T-helper 1 cell treated with Interleukin-12 subunit alpha and Interleukin-12 subunit beta and Interleukin-4 antibody, amounts not matched to agents 30 μg/mL and 1 μg/mL, for 36 hours (primary cell): ENCODE measurements around the gene DBH.

ENCODE experiments used
- H3K27ac Mint-ChIP-seq: one replicate; pipeline ENCODE4 v1.8.0; 2021; ENCODE audit warnings: mild to moderate bottlenecking, mixed read lengths
- H3K27me3 Mint-ChIP-seq: one replicate; pipeline ENCODE4 v1.8.0; 2021; ENCODE audit warnings: low read depth, mixed read lengths
- H3K36me3 Mint-ChIP-seq: one replicate; pipeline ENCODE4 v1.8.0; 2021; ENCODE audit warnings: low read depth, mixed read lengths
- H3K4me1 Mint-ChIP-seq: one replicate; pipeline ENCODE4 v1.8.0; 2021; ENCODE audit warnings: low read depth, mixed read lengths
- H3K4me3 Mint-ChIP-seq: one replicate; pipeline ENCODE4 v1.8.0; 2021; ENCODE audit warnings: mild to moderate bottlenecking, moderate library complexity, mixed read lengths
- H3K9me3 Mint-ChIP-seq: one replicate; pipeline ENCODE4 v1.8.0; 2021; ENCODE audit warnings: mixed read lengths

The DBH gene

DNA sequence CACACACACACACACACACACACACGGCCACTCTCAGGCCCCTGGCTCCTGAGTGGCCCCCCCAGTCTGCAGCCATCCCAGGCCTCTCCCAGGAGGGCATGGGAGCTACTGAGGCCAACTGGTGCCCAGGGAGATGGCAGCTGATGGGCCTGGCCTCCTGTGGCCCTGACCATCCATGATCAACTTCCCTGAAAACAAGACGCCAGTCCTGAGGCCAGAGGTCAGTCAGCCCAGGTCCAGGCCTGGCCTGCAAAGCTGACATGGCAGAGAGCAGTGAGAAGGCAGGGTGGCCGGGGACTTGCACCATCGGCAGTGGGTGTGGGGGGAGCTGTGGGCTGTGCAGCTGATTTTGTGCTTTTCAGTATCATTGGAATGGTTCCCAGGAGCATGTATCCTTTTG lies 55.0 kb downstream of the DBH start:
- no peaks in the 10 kb centered on the region for H3K27me3 Mint-ChIP-seq
- H3K4me1 Mint-ChIP-seq, result no peaks in the 10 kb centered on the region
- H3K27ac Mint-ChIP-seq, result no peak overlapping the region
- no peaks in the 10 kb centered on the region for H3K9me3 Mint-ChIP-seq
- no peak overlapping the region for H3K4me3 Mint-ChIP-seq
- no peaks in the 10 kb centered on the region for H3K36me3 Mint-ChIP-seq

- H3K27me3 Mint-ChIP-seq, result peaks cover 4% of the 10 kb centered on the region
- H3K36me3 Mint-ChIP-seq, result no peaks in the 10 kb centered on the region
- H3K4me1 Mint-ChIP-seq, result peaks cover 5% of the 10 kb centered on the region
- H3K27ac Mint-ChIP-seq, result no peak overlapping the region
- no peak overlapping the region for H3K4me3 Mint-ChIP-seq
- no peaks in the 10 kb centered on the region for H3K9me3 Mint-ChIP-seq
Observed at GRCh38 chr9:133691626-133692363, 55.6 kb downstream of the DBH start.

DNA sequence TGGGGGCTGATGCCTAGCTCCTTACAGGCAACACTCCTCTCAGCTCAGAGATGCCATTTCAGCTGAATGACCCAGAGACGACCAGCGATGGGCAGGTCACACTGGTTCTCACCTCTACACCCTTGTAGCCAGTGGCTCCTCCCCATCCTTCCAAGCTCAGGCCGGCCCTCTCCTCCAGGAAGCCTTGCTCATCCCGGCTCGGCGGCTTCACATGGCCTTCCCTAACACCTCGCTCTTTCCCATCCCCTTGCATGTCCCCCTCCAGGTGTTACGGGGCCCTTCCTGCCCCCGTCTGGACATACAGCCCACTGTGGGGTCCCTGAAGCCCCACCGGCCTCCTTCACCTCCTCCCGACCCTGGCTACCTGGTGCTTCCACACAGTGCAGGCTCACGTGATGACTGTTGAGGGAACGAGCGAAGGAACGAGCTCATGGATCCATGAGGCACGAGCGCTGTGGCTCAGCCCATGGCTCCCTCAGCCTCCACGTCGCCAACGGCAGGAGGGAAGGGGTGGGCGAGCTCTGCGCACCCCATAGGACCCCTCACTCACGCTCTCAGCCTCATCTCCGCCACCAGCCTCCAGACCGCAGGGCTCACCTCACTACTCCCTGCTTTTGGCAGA lies 56.3 kb downstream of the DBH start:
- Mint-ChIP-seq H3K9me3 (no peaks in the 10 kb centered on the region), H3K27me3 (peaks cover 8% of the 10 kb centered on the region), H3K4me1 (peaks cover 8% of the 10 kb centered on the region), H3K36me3 (no peaks in the 10 kb centered on the region), H3K4me3 (no peak overlapping the region), H3K27ac (no peak overlapping the region)

DNA sequence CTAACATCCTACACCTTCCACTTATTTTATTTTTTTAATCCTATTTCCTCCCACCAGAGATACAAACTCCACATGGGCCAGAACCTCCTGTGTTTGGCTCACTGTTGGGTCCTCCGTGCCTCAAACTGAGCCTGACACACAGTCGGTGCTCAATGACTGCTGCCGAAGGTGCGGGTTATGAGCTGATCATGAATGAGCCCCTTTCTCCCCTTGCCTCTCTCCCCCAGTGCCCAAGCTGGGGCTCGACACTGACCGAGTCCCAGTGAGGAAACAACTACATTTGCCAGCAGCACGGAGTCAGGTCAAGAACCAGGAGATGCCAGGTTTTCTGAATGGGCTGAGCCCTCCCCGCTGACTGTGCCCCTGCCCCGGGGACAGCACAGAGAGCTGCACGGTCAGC lies 57.0 kb downstream of the DBH start:
- Mint-ChIP-seq H3K27ac (no peak overlapping the region), H3K4me3 (no peak overlapping the region), H3K27me3 (peaks cover 11% of the 10 kb centered on the region), H3K36me3 (no peaks in the 10 kb centered on the region), H3K9me3 (no peaks in the 10 kb centered on the region), H3K4me1 (peaks cover 8% of the 10 kb centered on the region)

DNA sequence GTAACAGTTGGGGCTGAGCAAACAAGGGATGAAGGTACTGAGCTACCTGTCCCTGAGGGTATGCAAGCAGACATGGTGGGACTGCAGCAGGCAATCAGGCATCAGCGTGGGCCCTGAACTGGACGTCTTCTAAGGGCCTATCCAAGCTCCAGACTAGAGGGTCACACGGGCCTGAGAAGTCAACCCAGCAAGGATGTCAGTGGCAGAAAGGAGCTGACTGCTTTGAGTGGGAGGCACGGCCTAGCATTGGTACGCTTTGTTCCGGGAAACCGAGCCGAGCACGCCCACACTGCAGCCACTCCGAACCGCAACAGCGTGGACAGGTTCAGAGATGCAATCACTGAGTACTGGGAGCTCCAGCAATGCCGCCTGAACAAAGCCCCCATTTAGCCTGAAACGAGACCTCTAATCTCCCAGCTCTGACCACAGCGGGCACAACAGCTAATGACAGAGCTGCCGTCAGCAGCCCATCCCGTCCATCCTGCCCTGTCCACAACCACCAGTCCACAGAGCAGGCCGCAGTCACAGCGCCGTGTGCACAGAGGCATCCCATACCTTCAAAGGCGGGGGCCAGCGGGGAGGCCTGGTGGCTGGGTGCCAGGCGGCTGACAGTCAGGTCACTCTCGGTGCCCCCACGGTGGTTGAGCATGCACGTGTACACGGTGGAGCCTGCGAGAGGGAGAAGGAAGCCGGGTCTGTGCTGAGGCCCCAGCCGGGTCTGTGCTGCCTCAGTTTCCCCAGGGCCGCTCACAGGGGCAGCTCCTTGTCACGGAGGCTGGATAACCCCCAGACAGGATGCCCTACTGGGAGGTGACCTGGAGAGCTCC lies 57.8 kb downstream of the DBH start:
- H3K4me3 Mint-ChIP-seq, result no peak overlapping the region
- H3K27me3 Mint-ChIP-seq, result peaks cover 16% of the 10 kb centered on the region
- no peaks in the 10 kb centered on the region for H3K36me3 Mint-ChIP-seq
- H3K27ac Mint-ChIP-seq, result no peak overlapping the region
- peaks cover 10% of the 10 kb centered on the region for H3K4me1 Mint-ChIP-seq
- no peaks in the 10 kb centered on the region for H3K9me3 Mint-ChIP-seq

DNA sequence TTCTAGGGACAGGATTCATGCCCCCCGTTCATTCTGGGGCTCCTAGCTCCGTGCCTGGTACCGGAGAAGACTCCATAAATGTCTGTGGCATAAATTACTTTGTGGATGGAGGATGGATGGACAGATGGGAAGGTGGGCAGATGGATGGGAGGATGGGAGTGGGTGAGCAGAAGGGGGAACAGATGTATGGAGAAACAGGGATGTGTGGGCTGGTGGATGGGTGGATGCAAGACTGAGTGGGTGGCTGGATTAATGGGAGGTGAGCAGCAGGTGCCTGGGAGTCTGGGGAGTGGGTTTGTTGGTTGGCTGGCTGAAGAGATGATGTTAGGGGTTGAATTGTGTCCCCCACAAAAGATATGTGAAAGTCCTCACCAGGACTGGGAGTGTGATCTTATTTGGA lies 58.5 kb downstream of the DBH start:
- Mint-ChIP-seq H3K27me3 (peaks cover 16% of the 10 kb centered on the region), H3K4me1 (peaks cover 10% of the 10 kb centered on the region)

GRCh38 chr9:133696071-133696472 lies 59.9 kb downstream of the DBH start:
- Mint-ChIP-seq H3K27ac (no peak overlapping the region), H3K4me3 (no peak overlapping the region), H3K27me3 (peaks cover 16% of the 10 kb centered on the region), H3K9me3 (no peaks in the 10 kb centered on the region), H3K4me1 (peaks cover 18% of the 10 kb centered on the region), H3K36me3 (no peaks in the 10 kb centered on the region)

More for the DNA sequence above, 58.5 kb downstream of the DBH start:
- no peaks in the 10 kb centered on the region for H3K36me3 Mint-ChIP-seq
- no peak overlapping the region for H3K4me3 Mint-ChIP-seq
- no peaks in the 10 kb centered on the region for H3K9me3 Mint-ChIP-seq
- no peak overlapping the region for H3K27ac Mint-ChIP-seq

GRCh38 chr9:133699546-133699945 lies 63.4 kb downstream of the DBH start:
- Mint-ChIP-seq H3K36me3 (no peaks in the 10 kb centered on the region), H3K4me1 (peaks cover 26% of the 10 kb centered on the region), H3K4me3 (no peak overlapping the region), H3K27ac (no peak overlapping the region), H3K9me3 (no peaks in the 10 kb centered on the region), H3K27me3 (peaks cover 16% of the 10 kb centered on the region)

DNA sequence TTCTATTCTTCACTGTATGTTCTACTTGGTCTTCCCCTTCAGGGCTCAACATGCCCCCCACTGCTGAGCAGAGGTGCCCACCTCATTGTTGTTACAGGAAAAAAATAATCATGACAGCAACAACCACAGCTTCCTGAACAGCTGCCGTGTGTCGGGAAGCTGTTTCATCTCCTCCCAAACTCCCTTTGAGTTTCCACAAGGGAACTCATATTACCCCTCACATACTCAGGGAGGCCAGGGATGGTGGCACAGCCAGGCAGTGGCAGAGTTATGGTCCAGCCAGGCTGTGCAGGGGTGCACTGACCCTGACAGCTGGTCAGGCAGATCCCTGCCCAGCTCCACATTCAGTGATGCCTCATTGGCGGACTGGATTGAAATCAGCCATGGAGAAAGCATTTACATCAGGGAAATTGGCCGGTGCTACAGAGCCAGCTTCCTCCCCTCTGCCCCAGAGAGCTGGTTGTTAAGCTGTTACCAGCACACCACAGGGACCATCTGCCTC lies 64.7 kb downstream of the DBH start:
- H3K27me3 Mint-ChIP-seq, result peaks cover 16% of the 10 kb centered on the region
- H3K27ac Mint-ChIP-seq, result no peak overlapping the region
- no peaks in the 10 kb centered on the region for H3K36me3 Mint-ChIP-seq
- H3K4me1 Mint-ChIP-seq, result peaks cover 26% of the 10 kb centered on the region
- H3K9me3 Mint-ChIP-seq, result no peaks in the 10 kb centered on the region
- no peak overlapping the region for H3K4me3 Mint-ChIP-seq

- no peaks in the 10 kb centered on the region for H3K36me3 Mint-ChIP-seq
- peak overlapping the region; percentile 60 for H3K27ac Mint-ChIP-seq
- H3K4me3 Mint-ChIP-seq, result peak overlapping the region; percentile 25
- H3K27me3 Mint-ChIP-seq, result peaks cover 15% of the 10 kb centered on the region
- peaks cover 24% of the 10 kb centered on the region for H3K4me1 Mint-ChIP-seq
- H3K9me3 Mint-ChIP-seq, result no peaks in the 10 kb centered on the region
Observed at GRCh38 chr9:133701321-133701980, 65.3 kb downstream of the DBH start.

- H3K9me3 Mint-ChIP-seq, result no peaks in the 10 kb centered on the region
- H3K36me3 Mint-ChIP-seq, result no peaks in the 10 kb centered on the region
- H3K4me3 Mint-ChIP-seq, result peak overlapping the region; percentile 52
- H3K27ac Mint-ChIP-seq, result peak overlapping the region; percentile 69
- H3K27me3 Mint-ChIP-seq, result peaks cover 9% of the 10 kb centered on the region
- peaks cover 18% of the 10 kb centered on the region for H3K4me1 Mint-ChIP-seq
Observed at GRCh38 chr9:133701981-133702797, 66.0 kb downstream of the DBH start.

DNA sequence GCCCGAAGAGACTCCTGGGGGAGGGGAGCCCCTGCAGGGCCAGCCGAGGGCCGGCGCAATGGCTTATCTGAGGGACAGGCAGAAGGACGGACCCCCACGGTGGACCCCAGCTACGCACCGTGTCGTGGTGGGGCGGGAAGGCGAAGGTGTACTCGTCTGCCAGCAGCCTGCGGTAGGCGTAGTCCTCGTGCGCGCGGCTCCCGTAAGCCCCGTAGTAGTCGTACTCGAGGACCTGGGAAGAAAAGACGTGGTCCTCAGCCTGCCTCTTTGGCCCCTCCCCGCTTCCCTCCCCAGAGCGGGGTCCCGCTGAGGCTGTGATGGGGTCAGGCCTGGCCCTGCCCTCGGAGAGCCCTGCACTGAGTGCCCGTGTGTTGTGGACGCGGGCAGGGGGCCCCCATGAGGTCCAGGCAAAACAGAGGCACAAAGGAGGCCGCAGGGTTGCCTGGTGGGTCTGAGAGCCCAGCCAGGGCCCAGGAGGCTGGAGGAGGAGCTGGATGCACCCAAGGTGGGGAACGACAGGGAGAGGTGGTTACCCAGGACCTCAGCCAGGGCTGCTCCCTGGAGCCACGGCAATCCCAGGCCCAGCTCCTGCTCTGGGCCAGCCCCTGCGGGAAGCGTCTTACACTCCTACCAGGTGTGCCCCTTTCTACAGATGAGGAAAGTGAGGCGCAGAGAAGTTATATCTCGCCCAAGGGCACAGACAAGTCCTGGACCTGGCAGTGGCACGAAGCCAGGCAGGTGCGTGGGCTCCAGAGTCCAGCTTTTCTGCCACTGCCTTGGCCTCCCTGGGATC lies 66.8 kb downstream of the DBH start:
- Mint-ChIP-seq H3K9me3 (no peaks in the 10 kb centered on the region), H3K36me3 (no peaks in the 10 kb centered on the region), H3K27me3 (peaks cover 5% of the 10 kb centered on the region), H3K4me3 (peak overlapping the region; percentile 52), H3K27ac (peak overlapping the region; percentile 69), H3K4me1 (peaks cover 18% of the 10 kb centered on the region)
